ENCODE data around the gene PPP1R13L.

- TF ChIP-seq CTCF (IDR thresholded peaks at IDR 0.05; ENCODE audit: low read length) (no peak), EZH2 (IDR thresholded peaks at IDR 0.05; ENCODE audit: borderline replicate concordance, low read length) (no peak)
Measured at GRCh38 chr19:45446944-45447343, 42.1 kb upstream of the PPP1R13L start.
